NCI-H2029 (cell line): ENCODE measurements around the gene LSM14A.
"Not testable (repeated sequence)": the region's sequence is repeated elsewhere in the genome, so short reads cannot be mapped to it uniquely, and the experiment has no call there.

Experiments used
- DNase-seq: peaks from one replicate; lab custom pipeline; 2025; lab: John Stamatoyannopoulos, UW

LSM14A gene

GRCh38 chr19:34158966-34159365 is 13.3 kb upstream of the LSM14A start:
- DNase-seq, result not testable (repeated sequence)

- DNase-seq, result not testable (repeated sequence)
These were observed 12.8 kb upstream of the LSM14A start for GRCh38 chr19:34159541-34159940.

- not testable (repeated sequence) for DNase-seq
These were observed 10.4 kb upstream of the LSM14A start for GRCh38 chr19:34161902-34162301.

GRCh38 chr19:34165295-34165738 is 7.0 kb upstream of the LSM14A start:
- DNase-seq, result no peak

GRCh38 chr19:34169475-34170199 is 2.7 kb upstream of the LSM14A start:
- not testable (repeated sequence) for DNase-seq

- no peak for DNase-seq
These were observed 796 bp upstream of the LSM14A start for GRCh38 chr19:34171539-34171876.

GRCh38 chr19:34172661-34173192 is 423 bp downstream of the LSM14A start:
- DNase-seq, result no peak

- peak; percentile 26 for DNase-seq
These were observed 1.1 kb downstream of the LSM14A start for GRCh38 chr19:34173193-34173956.

- DNase-seq, result not testable (repeated sequence)
These were observed 2.9 kb downstream of the LSM14A start for GRCh38 chr19:34175173-34175572.

GRCh38 chr19:34176581-34176980 is 4.3 kb downstream of the LSM14A start:
- no peak for DNase-seq

- no peak for DNase-seq
These were observed 5.9 kb downstream of the LSM14A start for GRCh38 chr19:34178274-34178610.

GRCh38 chr19:34179066-34179465 is 6.8 kb downstream of the LSM14A start:
- DNase-seq, result no peak

GRCh38 chr19:34180273-34180672 is 8.0 kb downstream of the LSM14A start:
- DNase-seq, result no peak

- DNase-seq, result no peak
These were observed 8.4 kb downstream of the LSM14A start for GRCh38 chr19:34180709-34181108.

- no peak for DNase-seq
These were observed 9.0 kb downstream of the LSM14A start for GRCh38 chr19:34181111-34181864.

GRCh38 chr19:34182125-34182524 is 9.8 kb downstream of the LSM14A start:
- DNase-seq, result no peak

GRCh38 chr19:34184880-34185491 is 12.7 kb downstream of the LSM14A start:
- DNase-seq, result no peak

- no peak for DNase-seq
These were observed 13.9 kb downstream of the LSM14A start for GRCh38 chr19:34186205-34186604.

- DNase-seq, result no peak
These were observed 14.7 kb downstream of the LSM14A start for GRCh38 chr19:34187011-34187410.

GRCh38 chr19:34188408-34188807 is 16.1 kb downstream of the LSM14A start:
- DNase-seq, result no peak

GRCh38 chr19:34189199-34189916 is 17.1 kb downstream of the LSM14A start:
- DNase-seq, result no peak
